Measurements from ENCODE around the gene GYG2.
"Not testable (repeated sequence)": the region's sequence is repeated elsewhere in the genome, so short reads cannot be mapped to it uniquely, and the experiment has no call there.

The GYG2 gene

GRCh38 chrX:2874222-2875135, 45.7 kb downstream of the GYG2 start:
- no peaks in the 10 kb centered on the region for H3K27me3 ChIP-seq (ENCODE audit: control insufficient read depth, insufficient read depth, low read length)
- H3K9ac ChIP-seq (ENCODE audit: low read length) = no peak overlapping the region
- H3K9me3 ChIP-seq (ENCODE audit: control insufficient read depth, low read depth, low read length) = no peaks in the 10 kb centered on the region
- H3K27ac ChIP-seq (ENCODE audit: low read length) = no peak overlapping the region
- peaks cover 7% of the 10 kb centered on the region for H3K4me1 ChIP-seq (ENCODE audit: control insufficient read depth, low read depth, low read length)
- peaks cover 3% of the 10 kb centered on the region for H3K36me3 ChIP-seq (ENCODE audit: control insufficient read depth, low read depth, low read length)
- H3K4me3 ChIP-seq (ENCODE audit: low read length) = no peak overlapping the region

GRCh38 chrX:2875136-2875481, 46.4 kb downstream of the GYG2 start:
- Histone ChIP-seq H3K27me3 (ENCODE audit: control insufficient read depth, insufficient read depth, low read length) (no peaks in the 10 kb centered on the region), H3K4me1 (ENCODE audit: control insufficient read depth, low read depth, low read length) (peaks cover 7% of the 10 kb centered on the region), H3K4me3 (ENCODE audit: low read length) (no peak overlapping the region), H3K9me3 (ENCODE audit: control insufficient read depth, low read depth, low read length) (no peaks in the 10 kb centered on the region), H3K27ac (ENCODE audit: low read length) (no peak overlapping the region), H3K36me3 (ENCODE audit: control insufficient read depth, low read depth, low read length) (peaks cover 4% of the 10 kb centered on the region), H3K9ac (ENCODE audit: low read length) (no peak overlapping the region)

- H3K27ac ChIP-seq (ENCODE audit: low read length) = no peak overlapping the region
- H3K4me1 ChIP-seq (ENCODE audit: control insufficient read depth, low read depth, low read length) = peaks cover 7% of the 10 kb centered on the region
- no peak overlapping the region for H3K4me3 ChIP-seq (ENCODE audit: low read length)
- no peaks in the 10 kb centered on the region for H3K9me3 ChIP-seq (ENCODE audit: control insufficient read depth, low read depth, low read length)
- H3K9ac ChIP-seq (ENCODE audit: low read length) = no peak overlapping the region
- H3K36me3 ChIP-seq (ENCODE audit: control insufficient read depth, low read depth, low read length) = peaks cover 10% of the 10 kb centered on the region
- H3K27me3 ChIP-seq (ENCODE audit: control insufficient read depth, insufficient read depth, low read length) = no peaks in the 10 kb centered on the region
Measured at GRCh38 chrX:2875798-2876399, 47.2 kb downstream of the GYG2 start.

- Histone ChIP-seq H3K36me3 (ENCODE audit: control insufficient read depth, low read depth, low read length) (peaks cover 20% of the 10 kb centered on the region), H3K9ac (ENCODE audit: low read length) (no peak overlapping the region), H3K27me3 (ENCODE audit: control insufficient read depth, insufficient read depth, low read length) (no peaks in the 10 kb centered on the region), H3K27ac (ENCODE audit: low read length) (no peak overlapping the region), H3K4me1 (ENCODE audit: control insufficient read depth, low read depth, low read length) (no peaks in the 10 kb centered on the region), H3K4me3 (ENCODE audit: low read length) (no peak overlapping the region), H3K9me3 (ENCODE audit: control insufficient read depth, low read depth, low read length) (no peaks in the 10 kb centered on the region)
Measured at GRCh38 chrX:2878563-2878962, 49.8 kb downstream of the GYG2 start.

DNA sequence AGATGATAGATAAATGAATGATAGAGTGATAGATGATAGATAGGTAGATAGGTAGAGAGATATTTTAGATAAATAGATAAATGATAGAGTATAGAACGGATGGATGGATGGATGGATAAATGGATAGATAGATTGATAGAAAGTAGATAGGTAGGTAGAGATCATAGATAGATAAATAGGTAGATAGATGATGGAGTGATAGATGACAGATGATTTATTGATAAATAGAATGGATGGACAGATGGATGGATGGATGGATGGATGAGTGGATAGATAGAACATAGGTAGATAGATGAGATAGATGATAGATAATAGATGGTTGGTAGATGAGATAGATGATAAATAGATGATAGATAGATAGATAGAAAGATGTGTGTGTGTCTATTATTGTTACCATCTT, 50.9 kb downstream of the GYG2 start:
- Histone ChIP-seq H3K36me3 (ENCODE audit: control insufficient read depth, low read depth, low read length) (peaks cover 20% of the 10 kb centered on the region), H3K9ac (ENCODE audit: low read length) (no peak overlapping the region), H3K27ac (ENCODE audit: low read length) (no peak overlapping the region), H3K4me1 (ENCODE audit: control insufficient read depth, low read depth, low read length) (no peaks in the 10 kb centered on the region), H3K9me3 (ENCODE audit: control insufficient read depth, low read depth, low read length) (no peaks in the 10 kb centered on the region), H3K27me3 (ENCODE audit: control insufficient read depth, insufficient read depth, low read length) (no peaks in the 10 kb centered on the region), H3K4me3 (ENCODE audit: low read length) (no peak overlapping the region)

DNA sequence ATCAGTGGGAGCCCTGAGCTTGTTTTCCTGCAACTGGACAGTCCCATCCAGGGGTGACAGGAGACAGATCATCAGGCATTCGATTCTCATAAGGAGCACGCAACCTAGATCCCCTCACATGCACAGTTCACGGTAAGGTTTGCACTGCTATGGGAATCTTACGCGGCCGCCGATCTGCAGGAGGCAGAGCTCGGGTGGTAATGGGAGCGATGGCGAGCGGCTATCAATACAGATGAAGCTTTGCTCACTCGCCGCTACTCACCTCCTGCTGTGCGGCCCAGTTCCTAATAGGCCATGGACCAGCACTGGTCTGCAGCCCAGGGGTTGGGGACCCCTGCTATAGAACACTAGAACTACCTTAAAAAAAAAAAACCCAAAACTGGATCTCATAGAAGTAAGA, 55.0 kb downstream of the GYG2 start:
- no peaks in the 10 kb centered on the region for H3K27me3 ChIP-seq (ENCODE audit: control insufficient read depth, insufficient read depth, low read length)
- H3K4me1 ChIP-seq (ENCODE audit: control insufficient read depth, low read depth, low read length) = peaks cover under 1% of the 10 kb centered on the region
- H3K4me3 ChIP-seq (ENCODE audit: low read length) = no peak overlapping the region

DNA sequence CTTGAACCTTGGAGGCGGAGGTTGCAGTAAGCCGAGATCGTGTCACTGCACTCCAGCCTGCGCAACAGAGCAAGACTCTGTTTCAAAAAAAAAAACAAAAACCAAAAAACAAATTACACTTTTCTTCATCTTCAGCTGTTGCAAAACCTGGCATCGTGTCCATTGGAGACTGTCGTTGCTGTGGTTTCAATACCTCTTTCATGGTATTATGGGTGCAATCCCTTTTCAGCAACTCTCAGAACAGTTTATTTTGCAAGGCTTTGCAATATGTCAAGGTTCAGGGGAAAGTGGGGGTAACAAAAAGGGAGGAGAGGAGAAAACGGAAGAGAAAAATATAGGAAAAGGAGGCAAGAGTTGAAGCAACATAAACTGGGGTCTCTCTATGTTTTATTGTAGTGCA, 59.6 kb downstream of the GYG2 start:
- Histone ChIP-seq H3K27ac (ENCODE audit: low read length) (no peak overlapping the region), H3K36me3 (ENCODE audit: control insufficient read depth, low read depth, low read length) (no peaks in the 10 kb centered on the region)

More for the DNA sequence above, 55.0 kb downstream of the GYG2 start:
- no peaks in the 10 kb centered on the region for H3K9me3 ChIP-seq (ENCODE audit: control insufficient read depth, low read depth, low read length)
- no peak overlapping the region for H3K9ac ChIP-seq (ENCODE audit: low read length)
- peaks cover 17% of the 10 kb centered on the region for H3K36me3 ChIP-seq (ENCODE audit: control insufficient read depth, low read depth, low read length)
- H3K27ac ChIP-seq (ENCODE audit: low read length) = no peak overlapping the region

DNA sequence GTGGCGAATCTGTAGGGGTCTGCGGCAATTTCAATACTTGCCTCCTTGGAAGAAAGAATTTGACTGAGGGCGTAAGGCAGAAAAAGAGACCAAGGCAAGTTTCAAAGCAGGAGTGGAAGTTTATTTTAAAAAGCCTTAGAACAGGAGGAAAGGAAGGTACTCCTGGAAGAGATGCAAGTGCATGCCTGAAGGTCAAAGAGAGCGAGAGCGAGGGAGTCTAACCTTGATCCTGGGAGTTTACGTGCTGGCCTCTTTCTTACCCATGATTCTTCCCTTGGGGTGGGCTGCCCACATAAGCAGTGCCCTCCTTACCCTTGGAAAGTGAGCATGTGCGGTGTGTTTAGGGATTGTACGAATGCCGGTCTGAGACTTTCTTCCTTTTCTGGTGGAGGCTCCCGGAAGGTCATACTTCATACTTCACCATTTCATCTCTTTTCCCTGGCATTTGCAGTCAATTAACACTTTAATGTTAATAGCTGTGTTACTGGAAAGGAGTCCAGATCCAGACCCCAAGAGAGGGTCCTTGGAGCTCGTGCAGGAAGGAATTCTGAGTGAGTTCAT, 60.4 kb downstream of the GYG2 start:
- Histone ChIP-seq H3K4me1 (ENCODE audit: control insufficient read depth, low read depth, low read length) (peaks cover 18% of the 10 kb centered on the region), H3K36me3 (ENCODE audit: control insufficient read depth, low read depth, low read length) (no peaks in the 10 kb centered on the region), H3K27me3 (ENCODE audit: control insufficient read depth, insufficient read depth, low read length) (no peaks in the 10 kb centered on the region), H3K9me3 (ENCODE audit: control insufficient read depth, low read depth, low read length) (no peaks in the 10 kb centered on the region), H3K4me3 (ENCODE audit: low read length) (no peak overlapping the region), H3K9ac (ENCODE audit: low read length) (no peak overlapping the region), H3K27ac (ENCODE audit: low read length) (no peak overlapping the region)

More for the DNA sequence above, 59.6 kb downstream of the GYG2 start:
- H3K4me3 ChIP-seq (ENCODE audit: low read length) = no peak overlapping the region
- peaks cover 18% of the 10 kb centered on the region for H3K4me1 ChIP-seq (ENCODE audit: control insufficient read depth, low read depth, low read length)
- H3K27me3 ChIP-seq (ENCODE audit: control insufficient read depth, insufficient read depth, low read length) = no peaks in the 10 kb centered on the region
- no peaks in the 10 kb centered on the region for H3K9me3 ChIP-seq (ENCODE audit: control insufficient read depth, low read depth, low read length)
- no peak overlapping the region for H3K9ac ChIP-seq (ENCODE audit: low read length)

- not testable (repeated sequence) for H3K9ac ChIP-seq (ENCODE audit: low read length); H3K36me3 ChIP-seq (ENCODE audit: control insufficient read depth, low read depth, low read length); H3K27ac ChIP-seq (ENCODE audit: low read length); H3K4me3 ChIP-seq (ENCODE audit: low read length); H3K27me3 ChIP-seq (ENCODE audit: control insufficient read depth, insufficient read depth, low read length); H3K9me3 ChIP-seq (ENCODE audit: control insufficient read depth, low read depth, low read length)
- peaks cover 18% of the 10 kb centered on the region for H3K4me1 ChIP-seq (ENCODE audit: control insufficient read depth, low read depth, low read length)
Measured at GRCh38 chrX:2889706-2890490, 61.2 kb downstream of the GYG2 start.

- H3K9me3 ChIP-seq (ENCODE audit: control insufficient read depth, low read depth, low read length); H3K9ac ChIP-seq (ENCODE audit: low read length); H3K27me3 ChIP-seq (ENCODE audit: control insufficient read depth, insufficient read depth, low read length); H3K27ac ChIP-seq (ENCODE audit: low read length); H3K4me3 ChIP-seq (ENCODE audit: low read length); H3K36me3 ChIP-seq (ENCODE audit: control insufficient read depth, low read depth, low read length): not testable (repeated sequence)
- peaks cover 18% of the 10 kb centered on the region for H3K4me1 ChIP-seq (ENCODE audit: control insufficient read depth, low read depth, low read length)
Measured at GRCh38 chrX:2890536-2891460, 62.1 kb downstream of the GYG2 start.
